K562 (cell line): ENCODE data around the gene SPRR2D. TPM values are rescaled to one million over a fixed set of nuclear protein-coding genes. Genes with fewer than 3 reads are reported as not detected.

Source experiments
- ATAC-seq: fragments of 200-7000 bp; cut with Tn5 transposase; 3 replicates; pipeline ENCODE4 v1.9.1; 2020; ENCODE audit warnings: moderate library complexity
- BruUV-seq: library from RNA; stranded (reverse); fragments of 400-500 nt; replicated peaks from 2 replicates; lab custom pipeline; 2021; lab: Mats Ljungman, UMichigan
- CTCF ChIA-PET: fragments of 300-600 bp; formaldehyde crosslinking; extraction: SDS; loops from one replicate; lab custom pipeline; 2021; ENCODE audit warnings: low intra/inter-chr PET ratio; lab: Yijun Ruan, JAX
- POLR2A ChIA-PET: fragments of 300-600, 350-650 bp; sonication (Branson Sonifier 250); formaldehyde crosslinking; extraction: SDS; loops from one replicate; lab custom pipeline; 2021; ENCODE audit warnings: antibody characterized with exemption, inconsistent platforms; lab: Yijun Ruan, JAX
- DNase-seq, 4 experiments: peaks; one replicate each; pipeline versions ENCODE4 v3.0.0 to v3.0.0-alpha.2; 2011 to 2018; ENCODE audit warnings: low spot score in 3 of 4, mixed read lengths in 3 of 4; ENCODE audit errors: extremely low read depth in 1 of 4
- FAIRE-seq: peaks from 2 replicates; lab custom pipeline; 2011; peaks lifted over from hg19 to GRCh38; lab: Jason Lieb, UNC
- H2AFZ ChIP-seq: 2 replicates; pipeline ENCODE4 v1.6.0; 2011; ENCODE audit warnings: low read depth, low read length, control low read depth, inconsistent platforms
- H3K27ac ChIP-seq: fragments of 200-600 bp; 3 replicates; pipeline ENCODE4 v1.8.0; 2011; ENCODE audit warnings: low read depth, mild to moderate bottlenecking, control low read depth, inconsistent platforms, low read length, moderate library complexity, mixed read lengths; ENCODE audit errors: extremely low read depth
- H3K27me3 ChIP-seq, 2 experiments: fragments of 300-600 bp in 1 of 2; 2 replicates in 1 of 2; 3 replicates in 1 of 2; pipeline versions ENCODE4 v1.6.0 to v1.8.0; 2011; ENCODE audit warnings: inconsistent platforms in 2 of 2, low read length in 2 of 2, mild to moderate bottlenecking in 1 of 2, mixed read lengths in 1 of 2, moderate library complexity in 1 of 2; ENCODE audit not compliant: control insufficient read depth in 2 of 2, insufficient read depth in 2 of 2
- H3K36me3 ChIP-seq: fragments of 300-600 bp; 3 replicates; pipeline ENCODE4 v1.8.0; 2011; ENCODE audit warnings: mild to moderate bottlenecking, low read length, inconsistent platforms; ENCODE audit not compliant: control insufficient read depth, insufficient read depth
- H3K4me1 ChIP-seq, 2 experiments: fragments of 200-600 bp in 1 of 2; replicated peaks in 1 of 2; 2 replicates in 1 of 2; 3 replicates in 1 of 2; pipeline versions ENCODE4 v1.5.1 to v1.8.0; 2011; ENCODE audit warnings: inconsistent platforms in 2 of 2, low read length in 2 of 2, mild to moderate bottlenecking in 1 of 2, mixed read lengths in 1 of 2, moderate library complexity in 1 of 2; ENCODE audit not compliant: control insufficient read depth in 2 of 2, insufficient read depth in 2 of 2
- H3K4me2 ChIP-seq: 2 replicates; pipeline ENCODE4 v1.6.1; 2011; ENCODE audit warnings: low read length, control low read depth, inconsistent platforms, mixed read lengths; ENCODE audit not compliant: insufficient read depth
- H3K4me3 ChIP-seq: fragments of 200-600 bp; sonication (generic), shearing (Covaris generic); 2 replicates; pipeline ENCODE4 v1.5.1; 2016; ENCODE audit warnings: control low read depth, inconsistent platforms
- H3K79me2 ChIP-seq: fragments of 200-600 bp; 3 replicates; pipeline ENCODE4 v1.8.0; 2011; ENCODE audit warnings: low read length, inconsistent platforms; ENCODE audit not compliant: control insufficient read depth, insufficient read depth
- H3K9ac ChIP-seq, 2 experiments: 2 replicates each; pipeline versions ENCODE4 v1.6.0 to v1.6.1; 2011; ENCODE audit warnings: low read depth in 2 of 2, low read length in 2 of 2, control low read depth in 1 of 2, inconsistent platforms in 1 of 2, mild to moderate bottlenecking in 1 of 2, mixed read lengths in 1 of 2; ENCODE audit not compliant: insufficient read depth in 1 of 2
- H3K9me1 ChIP-seq: one replicate; pipeline ENCODE4 v1.6.0; 2011; ENCODE audit warnings: inconsistent platforms, mild to moderate bottlenecking, low read length, moderate library complexity; ENCODE audit not compliant: control insufficient read depth, insufficient read depth
- H3K9me3 ChIP-seq: replicated peaks from 2 replicates; pipeline ENCODE4 v1.5.1; 2011; ENCODE audit warnings: low read depth, low read length, inconsistent platforms; ENCODE audit not compliant: control insufficient read depth, insufficient read depth
- H4K20me1 ChIP-seq: replicated peaks from 2 replicates; pipeline ENCODE4 v1.6.1; 2011; ENCODE audit warnings: low read length, inconsistent platforms, mixed read lengths; ENCODE audit not compliant: control insufficient read depth, insufficient read depth
- RFX1 ChIP-seq: fragments of 450-650 bp; IDR thresholded peaks from 2 replicates; pipeline ENCODE4 v1.6.1; 2016; ENCODE audit warnings: mild to moderate bottlenecking, moderate library complexity
- STAT5A ChIP-seq: IDR thresholded peaks from 2 replicates; pipeline ENCODE4 v1.6.1; 2012; ENCODE audit warnings: low read length, inconsistent platforms, borderline replicate concordance
- TCFL5 ChIP-seq: fragments of 250-450 bp; sonication (Bioruptor Pico); conservative IDR thresholded peaks from 2 replicates; pipeline ENCODE4 v1.6.1; 2021; ENCODE audit warnings: mild to moderate bottlenecking, moderate library complexity, matching md5 sums
- WGBS: fragments of 100-300 bp; shearing (Covaris generic); methylation state at CpG from one replicate; pipeline ENCODE4 v1.1.6; 2016; ENCODE audit warnings: low coverage, mixed read lengths; ENCODE audit not compliant: insufficient coverage; ENCODE audit errors: missing lambda C conversion rate; 5-methylcytosine and 5-hydroxymethylcytosine counted together
- in situ Hi-C: fragments of 300-500 bp; cut with MboI; formaldehyde crosslinking; loops from 4 replicates; pipeline ENCODE4 v1.15.0; 2018; ENCODE audit warnings: inconsistent platforms, mixed read lengths
- intact Hi-C: fragments of 100-400 bp; cut with micrococcal nuclease; formaldehyde crosslinking; loops from 2 replicates; pipeline ENCODE4 v1.14.2; 2022
- polyA plus RNA-seq, 8 experiments: library from polyadenylated mRNA; depleted of rRNA in 4 of 8; stranded (reverse) in 5 of 8; unstranded in 3 of 8; fragments of >200 nt; fragmentation: Nextera tagmentation in 2 of 8; fragmentation: Illumina TruSeq in 1 of 8; extraction: Ambion mirVana in 2 of 8; extraction: Trizol in 1 of 8; gene quantifications; 2 replicates each; pipeline versions ENCODE4 v1.2.1 to v1.2.3, GENCODE V29; 2011 to 2014; ENCODE audit warnings: inconsistent platforms in 1 of 8, missing spikeins in 1 of 8
- total RNA-seq, 7 experiments: library from RNA; depleted of rRNA in 6 of 7; stranded (reverse); fragments of >200 nt in 6 of 7; fragmentation: Illumina TruSeq in 2 of 7; extraction: Trizol in 2 of 7; gene quantifications; 2 replicates each; pipeline versions ENCODE4 v1.2.1 to v1.2.3, GENCODE V29; 2011 to 2021; ENCODE audit warnings: low replicate concordance in 1 of 7

SPRR2D gene
- total and polyA plus RNA-seq, 9 of the 15 experiments (the other 6 are each of a cell fraction or from before 2014, with no cell fraction given) = 0.91 to 5.1 (median 3.2) TPM; not detected in 1

- Histone ChIP-seq H4K20me1 (no peaks in the 10 kb centered on the region), H3K4me1 (no peaks in the 10 kb centered on the region), H3K4me3 (no peak overlapping the region), H3K27me3 (no peaks in the 10 kb centered on the region), H3K9me1 (no peaks in the 10 kb centered on the region), H3K9ac (no peak overlapping the region), H2AFZ (no peak overlapping the region), H3K79me2 (no peaks in the 10 kb centered on the region), H3K9me3 (no peaks in the 10 kb centered on the region), H3K4me2 (no peak overlapping the region), H3K27ac (no peak overlapping the region), H3K36me3 (no peaks in the 10 kb centered on the region)
- ChIA-PET CTCF (no interaction called here), POLR2A (no interaction called here)
- ATAC-seq (no peak), FAIRE-seq (no peak), DNase-seq (no peak)
- BruUV-seq = no TSS peak
- in situ Hi-C loops = no loop called here
- intact Hi-C loops = no loop called here
- 0 out of 2 replicates have a peak, but pooled peaks have one; percentile 8 for TF ChIP-seq RFX1
- TF ChIP-seq STAT5A = no peak
- WGBS = 6% methylated on average over 1 of the region's 1 CpG
These were observed 5.7 kb downstream of the SPRR2D start for GRCh38 chr1:153035211-153035610.

DNA sequence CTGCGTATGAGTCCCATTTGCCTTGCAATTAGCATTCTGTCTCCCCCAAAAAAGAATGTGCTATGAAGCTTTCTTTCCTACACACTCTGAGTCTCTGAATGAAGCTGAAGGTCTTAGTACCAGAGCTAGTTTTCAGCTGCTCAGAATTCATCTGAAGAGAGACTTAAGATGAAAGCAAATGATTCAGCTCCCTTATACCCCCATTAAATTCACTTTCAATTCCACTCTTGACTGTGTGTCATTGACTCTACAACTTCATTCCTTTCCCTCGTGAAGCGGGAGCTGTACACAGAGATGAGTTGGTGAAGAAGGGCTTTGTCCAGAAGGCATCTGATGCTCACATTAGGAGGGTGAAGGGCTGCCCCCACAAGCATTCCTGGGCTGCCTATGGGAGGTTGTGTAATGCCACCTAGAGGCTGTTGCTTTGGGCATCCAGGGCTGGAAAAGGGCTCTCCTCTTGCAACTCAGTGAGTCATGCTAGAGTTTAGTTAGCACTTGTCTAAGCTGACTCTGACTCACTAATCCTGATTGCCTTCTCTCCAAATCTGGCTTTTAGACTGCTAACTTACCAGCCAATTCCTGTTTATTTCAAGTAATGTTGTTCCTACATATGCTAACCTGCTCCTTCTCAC lies 8.1 kb downstream of the SPRR2D start:
- Histone ChIP-seq H3K9me1 (no peaks in the 10 kb centered on the region), H4K20me1 (no peaks in the 10 kb centered on the region), H3K27ac (no peak overlapping the region), H3K9ac (no peak overlapping the region), H3K4me3 (no peak overlapping the region), H3K4me2 (no peak overlapping the region), H3K79me2 (no peaks in the 10 kb centered on the region), H2AFZ (no peak overlapping the region), H3K27me3 (no peaks in the 10 kb centered on the region), H3K36me3 (no peaks in the 10 kb centered on the region), H3K4me1 (no peaks in the 10 kb centered on the region), H3K9me3 (no peaks in the 10 kb centered on the region)
- ATAC-seq = peak; percentile 80
- in situ Hi-C loops = no loop called here
- ChIA-PET POLR2A (no interaction called here), CTCF (interaction anchor here (0.6 kb wide), 1 partner anchor 148 kb away, joined by 3 read pairs; no protein-coding TSS in a partner anchor)
- no TSS peak for BruUV-seq
- intact Hi-C loops = loop anchor here (2.0 kb wide), 2 partner anchors 72 to 162 kb away; no protein-coding TSS in a partner anchor
- FAIRE-seq = no peak
- WGBS = 7% methylated on average over 3 of the region's 3 CpGs
- peak in 2 of 4 experiments; percentile 7 to 36 for DNase-seq
- no peak for TF ChIP-seq TCFL5
